K562 (cell line): ENCODE results near the gene KIAA2012. TPM values are rescaled to one million over a fixed set of nuclear protein-coding genes. Genes with fewer than 3 reads are reported as not detected.

Source experiments
- ARID1B ChIP-seq: fragments of 450-650 bp; IDR thresholded peaks from 2 replicates; pipeline ENCODE4 v1.6.1; 2016; ENCODE audit warnings: antibody characterized with exemption, mild to moderate bottlenecking, inconsistent platforms
- ARID4B ChIP-seq: sonication (generic); formaldehyde crosslinking; IDR thresholded peaks from 2 replicates; pipeline ENCODE4 v1.8.0; 2022; ENCODE audit warnings: mild to moderate bottlenecking, missing genetic modification reagents
- BRF2 ChIP-seq: IDR thresholded peaks from 3 replicates; pipeline ENCODE4 v1.6.1; 2011; ENCODE audit warnings: borderline replicate concordance, mild to moderate bottlenecking; ENCODE audit not compliant: insufficient read length, insufficient read depth
- CEBPB ChIP-seq: fragments of 450-650 bp; IDR thresholded peaks from 2 replicates; pipeline ENCODE4 v1.6.1; 2016; ENCODE audit warnings: missing genetic modification characterization, missing compliant biosample characterization
- EHMT2 ChIP-seq: fragments of 450-650 bp; IDR thresholded peaks from 2 replicates; pipeline ENCODE4 v1.6.1; 2018; ENCODE audit warnings: antibody characterized with exemption
- GABPB1 ChIP-seq: sonication (generic); formaldehyde crosslinking; IDR thresholded peaks from 2 replicates; pipeline ENCODE4 v1.8.0; 2022; ENCODE audit warnings: mild to moderate bottlenecking, missing genetic modification reagents
- HINFP ChIP-seq: fragments of 450-650 bp; conservative IDR thresholded peaks from 2 replicates; pipeline ENCODE4 v1.6.1; 2016; ENCODE audit warnings: missing genetic modification characterization, low read depth, mild to moderate bottlenecking, control low read depth, missing compliant biosample characterization
- MYNN ChIP-seq, 2 experiments: sonication (generic); formaldehyde crosslinking in 1 of 2; IDR thresholded peaks; 2 replicates each; pipeline versions ENCODE4 v1.5.0 to v1.6.1; 2016 to 2020; ENCODE audit warnings: antibody characterized with exemption in 1 of 2, missing genetic modification reagents in 1 of 2
- PBX2 ChIP-seq, 2 experiments: IDR thresholded peaks in 1 of 2; conservative IDR thresholded peaks in 1 of 2; 2 replicates each; pipeline ENCODE4 v1.6.1; 2016; ENCODE audit warnings: low read depth in 2 of 2, mild to moderate bottlenecking in 1 of 2, missing compliant biosample characterization in 1 of 2, missing genetic modification characterization in 1 of 2, moderate library complexity in 1 of 2
- POLR2AphosphoS5 ChIP-seq: IDR thresholded peaks from 2 replicates; pipeline ENCODE4 v1.6.1; 2011; ENCODE audit warnings: mild to moderate bottlenecking, low read depth, low read length, moderate library complexity; ENCODE audit not compliant: control insufficient read depth, insufficient read depth
- RBM14 ChIP-seq: fragments of 200-400 bp; formaldehyde crosslinking; IDR thresholded peaks from 2 replicates; pipeline ENCODE4 v1.6.1; 2018; ENCODE audit warnings: low read depth, mild to moderate bottlenecking, low read length, moderate library complexity, borderline replicate concordance; ENCODE audit not compliant: insufficient read depth
- SMAD4 ChIP-seq: fragments of 250-450 bp; sonication (Bioruptor Pico); conservative IDR thresholded peaks from 2 replicates; pipeline ENCODE4 v1.8.0; 2021; ENCODE audit warnings: inconsistent platforms, mild to moderate bottlenecking, moderate library complexity
- TEAD4 ChIP-seq, 2 experiments: sonication (generic) in 1 of 2; formaldehyde crosslinking in 1 of 2; IDR thresholded peaks; 2 replicates each; pipeline versions ENCODE4 v1.6.1 to v1.8.0; 2012 to 2022; ENCODE audit warnings: borderline replicate concordance in 1 of 2, inconsistent platforms in 1 of 2, low read length in 1 of 2, mild to moderate bottlenecking in 1 of 2, missing genetic modification reagents in 1 of 2
- ZNF75A ChIP-seq: fragments of 450-650 bp; formaldehyde crosslinking; IDR thresholded peaks from 2 replicates; pipeline ENCODE4 v1.4.0; 2020; ENCODE audit warnings: mild to moderate bottlenecking
- polyA plus RNA-seq, 8 experiments: library from polyadenylated mRNA; depleted of rRNA in 4 of 8; stranded (reverse) in 5 of 8; unstranded in 3 of 8; fragments of >200 nt; fragmentation: Nextera tagmentation in 2 of 8; fragmentation: Illumina TruSeq in 1 of 8; extraction: Ambion mirVana in 2 of 8; extraction: Trizol in 1 of 8; gene quantifications; 2 replicates each; pipeline versions ENCODE4 v1.2.1 to v1.2.3, GENCODE V29; 2011 to 2014; ENCODE audit warnings: inconsistent platforms in 1 of 8, missing spikeins in 1 of 8
- total RNA-seq, 7 experiments: library from RNA; depleted of rRNA in 6 of 7; stranded (reverse); fragments of >200 nt in 6 of 7; fragmentation: Illumina TruSeq in 2 of 7; extraction: Trizol in 2 of 7; gene quantifications; 2 replicates each; pipeline versions ENCODE4 v1.2.1 to v1.2.3, GENCODE V29; 2011 to 2021; ENCODE audit warnings: low replicate concordance in 1 of 7

Gene KIAA2012
- total and polyA plus RNA-seq, 9 of the 15 experiments (the other 6 are each of a cell fraction or from before 2014, with no cell fraction given) = not detected

GRCh38 chr2:202069170-202070067, 3.6 kb upstream of the KIAA2012 start (continued):
- TF ChIP-seq PBX2 (CRISPR knock-in tag; IDR thresholded peaks at IDR 0.05; ENCODE audit: low read depth) (no peak), PBX2 (tag; conservative IDR thresholded peaks at IDR 0.05; ENCODE audit: low read depth) (peak; percentile 47; the same call in 1 of the 2 replicates), POLR2AphosphoS5 (peak; percentile 58; the same call in 1 of the 2 replicates), HINFP (tag) (peak; percentile 54; the same call in 1 of the 2 replicates), SMAD4 (CRISPR knock-in tag) (0 out of 2 replicates have a peak, but pooled peaks have one; percentile 20), GABPB1 (CRISPR knock-in tag) (no peak), MYNN (IDR thresholded peaks at IDR 0.05) (no peak), MYNN (CRISPR knock-in tag; IDR thresholded peaks at IDR 0.05) (no peak), RBM14 (no peak), EHMT2 (peak; percentile 79), TEAD4 (IDR thresholded peaks at IDR 0.05; ENCODE audit: low read length) (peak; percentile 77), TEAD4 (CRISPR knock-in tag; IDR thresholded peaks at IDR 0.05; ENCODE audit: borderline replicate concordance) (no peak), ARID1B (peak; percentile 76), CEBPB (tag) (peak; percentile 63), BRF2 (no peak), ARID4B (CRISPR knock-in tag) (no peak), ZNF75A (CRISPR knock-in tag) (no peak)
